B cell (primary cell): ENCODE data around the gene LKAAEAR1. TPM values are rescaled to one million over a fixed set of nuclear protein-coding genes. Genes with fewer than 3 reads are reported as not detected.

Experiments
- ATAC-seq: fragments of 200-7000 bp; cut with Tn5 transposase; one replicate; pipeline ENCODE4 v1.10.0; 2021; ENCODE audit warnings: low read depth, mild to moderate bottlenecking, moderate number of reproducible peaks, moderate library complexity
- CTCF ChIA-PET: fragments of 350-600 bp; sonication (Branson Sonifier 250); formaldehyde crosslinking; loops from one replicate; lab custom pipeline; 2021; ENCODE audit warnings: antibody characterized with exemption, inconsistent platforms; lab: Charles Lee
- POLR2A ChIA-PET: fragments of 350-600 bp; sonication (Branson Sonifier 250); formaldehyde crosslinking; loops from one replicate; lab custom pipeline; 2021; ENCODE audit warnings: antibody characterized with exemption; lab: Charles Lee
- DNase-seq: peaks from one replicate; pipeline ENCODE4 v3.0.0; 2013
- H2AFZ ChIP-seq: 2 replicates; pipeline ENCODE4 v1.6.1; 2012; ENCODE audit warnings: mild to moderate bottlenecking, low read depth, low read length; ENCODE audit not compliant: insufficient read depth, poor library complexity, severe bottlenecking
- H3K27ac ChIP-seq, 2 donors: 1 replicate in 1 of 2; 2 replicates in 1 of 2; pipeline ENCODE4 v1.5.1; 2012 to 2013; ENCODE audit warnings: low read length in 2 of 2, mild to moderate bottlenecking in 2 of 2, moderate library complexity in 1 of 2
- H3K27me3 ChIP-seq, 4 experiments: fragments of 200-600 bp in 1 of 4; sonication (generic) in 1 of 4; replicated peaks in 1 of 4; 1 replicate in 2 of 4; 2 replicates in 2 of 4; pipeline versions ENCODE4 v1.6.1 to v1.7.0; 2013 to 2016; ENCODE audit warnings: low read length in 3 of 4, mild to moderate bottlenecking in 2 of 4, mixed read lengths in 1 of 4, moderate library complexity in 1 of 4; ENCODE audit not compliant: insufficient read depth in 4 of 4, control insufficient read depth in 3 of 4; ENCODE audit errors: control extremely low read depth in 1 of 4
- H3K36me3 ChIP-seq, 2 experiments: replicated peaks in 1 of 2; 1 replicate in 1 of 2; 2 replicates in 1 of 2; pipeline versions ENCODE4 v1.6.1 to v1.7.1; 2013; ENCODE audit warnings: low read length in 1 of 2; ENCODE audit not compliant: insufficient read depth in 2 of 2, control insufficient read depth in 1 of 2; ENCODE audit errors: control extremely low read depth in 1 of 2, extremely low read depth in 1 of 2
- H3K4me1 ChIP-seq, 2 donors: fragments of 200-600 bp in 1 of 2; sonication (generic) in 1 of 2; 1 replicate in 1 of 2; 2 replicates in 1 of 2; pipeline versions ENCODE4 v1.5.1 to v1.6.1; 2013 to 2017; ENCODE audit warnings: low read length in 2 of 2; ENCODE audit not compliant: control insufficient read depth in 2 of 2, insufficient read depth in 2 of 2
- H3K4me2 ChIP-seq: replicated peaks from 2 replicates; pipeline ENCODE3; 2012; ENCODE audit warnings: mild to moderate bottlenecking, low read depth, low read length; ENCODE audit not compliant: poor library complexity, severe bottlenecking
- H3K4me3 ChIP-seq, 5 experiments: fragments of 200-600 bp in 1 of 5; sonication (generic) in 1 of 5; 1 replicate in 3 of 5; 2 replicates in 2 of 5; pipeline versions ENCODE4 v1.5.1 to v1.7.0; 2011 to 2016; ENCODE audit warnings: low read length in 4 of 5, mild to moderate bottlenecking in 4 of 5, low read depth in 2 of 5, control low read depth in 1 of 5, moderate library complexity in 1 of 5; ENCODE audit not compliant: insufficient read depth in 1 of 5; ENCODE audit errors: control extremely low read depth in 1 of 5, extremely low read depth in 1 of 5
- H3K79me2 ChIP-seq: fragments of 200-600 bp; sonication (generic); one replicate; pipeline ENCODE4 v1.6.0; 2016; ENCODE audit warnings: low read length; ENCODE audit not compliant: control insufficient read depth, insufficient read depth
- H3K9ac ChIP-seq: fragments of 200-600 bp; sonication (generic); 2 replicates; pipeline ENCODE4 v1.6.1; 2017; ENCODE audit warnings: mild to moderate bottlenecking, low read length, moderate library complexity
- H3K9me3 ChIP-seq, 3 donors: one replicate each; pipeline versions ENCODE4 v1.6.1 to v1.7.1; 2013; ENCODE audit warnings: low read length in 2 of 3; ENCODE audit not compliant: control insufficient read depth in 2 of 3, insufficient read depth in 1 of 3; ENCODE audit errors: control extremely low read depth in 1 of 3
- H4K20me1 ChIP-seq: 2 replicates; pipeline ENCODE4 v1.6.0; 2012; ENCODE audit warnings: mild to moderate bottlenecking, low read length; ENCODE audit not compliant: insufficient read depth, control insufficient read depth, poor library complexity, severe bottlenecking
- H3K27ac Mint-ChIP-seq: one replicate; pipeline ENCODE4 v1.8.0; 2021; ENCODE audit warnings: mixed read lengths
- H3K27me3 Mint-ChIP-seq: one replicate; pipeline ENCODE4 v1.8.0; 2021; ENCODE audit warnings: mixed read lengths
- H3K4me1 Mint-ChIP-seq: one replicate; pipeline ENCODE4 v1.8.0; 2021; ENCODE audit warnings: mixed read lengths
- H3K4me3 Mint-ChIP-seq: one replicate; pipeline ENCODE4 v1.8.0; 2021; ENCODE audit warnings: mixed read lengths
- H3K9me3 Mint-ChIP-seq: one replicate; pipeline ENCODE4 v1.8.0; 2022; ENCODE audit warnings: mixed read lengths; ENCODE audit not compliant: insufficient read depth
- CTCF ChIP-seq: fragments of 200-600 bp; IDR thresholded peaks from one replicate; pipeline ENCODE4 v1.8.0; 2022; ENCODE audit warnings: antibody characterized with exemption, mild to moderate bottlenecking
- EZH2 ChIP-seq: IDR thresholded peaks from 2 replicates; pipeline ENCODE4 v1.6.1; 2012; ENCODE audit warnings: borderline replicate concordance, low read depth, mild to moderate bottlenecking, moderate library complexity, low read length; ENCODE audit not compliant: insufficient read depth, poor library complexity, severe bottlenecking
- WGBS: methylation state at CpG from one replicate; pipeline ENCODE4 v1.1.5; 2013; ENCODE audit warnings: missing lambda C conversion rate; ENCODE audit not compliant: insufficient coverage; 5-methylcytosine and 5-hydroxymethylcytosine counted together
- intact Hi-C: fragments of 100-400 bp; cut with micrococcal nuclease; formaldehyde crosslinking; loops from one replicate; pipeline ENCODE4 v1.10.0; 2022
- polyA plus RNA-seq: library from polyadenylated mRNA; depleted of rRNA; stranded (reverse); fragments of >200 nt; gene quantifications from 2 replicates; pipeline ENCODE4 v1.2.3, GENCODE V29; 2012
- total RNA-seq, 2 donors: library from RNA; stranded (reverse); fragments of 120-200 nt in 1 of 2; gene quantifications; 1 replicate in 1 of 2; 2 replicates in 1 of 2; pipeline versions ENCODE4 v1.2.3 to v1.2.4, GENCODE V29; 2013 to 2022

LKAAEAR1 gene
- total and polyA plus RNA-seq, 2 donors (not counting 1 experiment from before 2014, with no cell fraction given): 1.9 TPM; not detected in 1

DNA sequence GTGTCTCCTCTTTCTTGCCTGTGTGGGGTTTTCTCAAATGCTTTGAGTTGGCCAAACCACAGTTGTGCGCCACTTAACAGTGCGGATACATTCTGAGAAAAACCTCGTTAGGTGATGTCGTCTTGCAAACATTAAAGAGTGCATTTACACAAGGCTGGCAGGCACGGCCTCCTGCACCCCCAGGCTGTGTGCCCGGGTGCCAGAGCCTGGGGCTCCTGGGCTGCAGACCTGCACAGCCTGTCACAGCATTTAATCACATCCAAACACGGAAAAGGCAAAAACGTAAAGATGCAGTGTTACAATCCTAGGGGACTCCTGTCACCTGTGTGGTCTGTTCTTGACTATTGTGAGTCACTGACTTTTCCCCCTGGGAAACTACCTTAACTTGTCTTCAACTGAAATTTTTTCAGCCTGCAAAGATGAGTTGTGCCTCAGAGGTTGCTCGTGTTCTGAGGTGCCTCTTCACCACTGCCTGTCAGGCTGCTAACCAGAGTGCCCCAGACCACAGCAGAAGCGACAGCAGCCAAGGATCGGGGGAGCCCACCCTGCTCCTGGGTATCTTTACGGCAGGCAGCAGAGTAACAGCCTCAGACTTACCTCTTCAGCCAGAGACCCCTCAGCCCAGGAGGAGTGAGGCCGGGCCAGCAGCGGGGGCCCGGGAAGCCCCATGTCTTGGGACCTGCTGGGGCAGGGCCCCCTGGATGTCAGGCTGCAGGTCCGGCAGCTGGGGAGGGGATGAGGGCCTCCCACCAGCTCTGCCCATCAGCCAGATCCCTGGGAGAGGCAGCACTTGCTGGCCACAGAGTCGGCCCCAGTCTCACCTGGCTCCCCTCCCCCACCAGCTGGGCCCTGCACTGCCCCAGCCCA lies 48.9 kb downstream of the LKAAEAR1 start:
- H3K79me2 ChIP-seq: no peaks in the 10 kb centered on the region
- H3K27ac ChIP-seq: no peak overlapping the region
- Mint-ChIP-seq H3K27me3 (peaks cover 4% of the 10 kb centered on the region), H3K9me3 (no peaks in the 10 kb centered on the region), H3K4me1 (peaks cover 15% of the 10 kb centered on the region), H3K27ac (no peak overlapping the region), H3K4me3 (no peak overlapping the region)
- no peak overlapping the region for H3K4me2 ChIP-seq
- peaks cover 0 to 22% of the 10 kb centered on the region in 2 experiments for H3K36me3 ChIP-seq
- no peak for ATAC-seq
- CTCF ChIA-PET: interaction anchor here (0.7 kb wide), 1 partner anchor 312 kb away, joined by 3 read pairs; no protein-coding TSS in a partner anchor
- H3K9me3 ChIP-seq: no peaks in the 10 kb centered on the region
- intact Hi-C loops: loop anchor here (5.0 kb wide), 1 partner anchor 67 kb away; no protein-coding TSS in a partner anchor
- H2AFZ ChIP-seq: no peak overlapping the region
- peaks cover 6% of the 10 kb centered on the region for H4K20me1 ChIP-seq
- DNase-seq: no peak
- H3K9ac ChIP-seq: no peak overlapping the region
- TF ChIP-seq EZH2: no peak
- TF ChIP-seq CTCF: no peak
- no peak overlapping the region for H3K4me3 ChIP-seq
- WGBS: 84% methylated on average over 13 of the region's 17 CpGs
- peaks cover 19 to 20% of the 10 kb centered on the region in 2 donors for H3K4me1 ChIP-seq
- H3K27me3 ChIP-seq: peaks cover 0 to 13% (median 5%) of the 10 kb centered on the region in 4 experiments
- POLR2A ChIA-PET: no interaction called here

- 94% methylated on average over 9 of the region's 11 CpGs for WGBS
- peak overlapping the region; percentile 10 for H3K27ac Mint-ChIP-seq
- Histone ChIP-seq H2AFZ (no peak overlapping the region), H3K36me3 (peaks cover 0 to 34% of the 10 kb centered on the region in 2 experiments), H4K20me1 (peaks cover 6% of the 10 kb centered on the region), H3K9me3 (no peaks in the 10 kb centered on the region), H3K9ac (no peak overlapping the region), H3K4me2 (no peak overlapping the region), H3K4me1 (peaks cover 12 to 13% of the 10 kb centered on the region in 2 donors), H3K27ac (no peak overlapping the region), H3K4me3 (no peak overlapping the region), H3K79me2 (no peaks in the 10 kb centered on the region), H3K27me3 (peaks cover 0 to 13% (median 5%) of the 10 kb centered on the region in 4 experiments)
- H3K4me1 Mint-ChIP-seq: peaks cover 7% of the 10 kb centered on the region
- ChIA-PET CTCF (interaction anchor here (0.6 to 0.9 kb wide), 3 partner anchors 54 to 311 kb away, joined by 3 to 4 read pairs (median 3); no protein-coding TSS in a partner anchor), POLR2A (no interaction called here)
- no peak for DNase-seq
- no peak overlapping the region for H3K4me3 Mint-ChIP-seq
- intact Hi-C loops: no loop called here
- TF ChIP-seq EZH2 (no peak), CTCF (no peak)
- no peak for ATAC-seq
- no peaks in the 10 kb centered on the region for H3K9me3 Mint-ChIP-seq
- H3K27me3 Mint-ChIP-seq: no peaks in the 10 kb centered on the region
These were observed 50.2 kb downstream of the LKAAEAR1 start for GRCh38 chr20:64033981-64034493.
